ENCODE measurements around the gene USP35.
"Not testable (repeated sequence)": the region's sequence is repeated elsewhere in the genome, so short reads cannot be mapped to it uniquely, and the experiment has no call there.

The USP35 gene

GRCh38 chr11:78221396-78222315 is 32.9 kb downstream of the USP35 start:
- H3K36me3 ChIP-seq = peaks cover 15% of the 10 kb centered on the region
- TF ChIP-seq CTCF (IDR thresholded peaks at IDR 0.05; ENCODE audit: low read depth, low read length) = no peak
- H3K27ac ChIP-seq = no peak overlapping the region

GRCh38 chr11:78222726-78223125 is 34.0 kb downstream of the USP35 start:
- not testable (repeated sequence) for H3K27ac ChIP-seq; DNase-seq; H3K4me3 ChIP-seq (ENCODE audit: low read depth, low read length); H3K9me3 ChIP-seq (ENCODE audit: severe bottlenecking); H3K27me3 ChIP-seq (ENCODE audit: insufficient read depth, low read depth, severe bottlenecking)
- peaks cover 12% of the 10 kb centered on the region for H3K36me3 ChIP-seq

More at GRCh38 chr11:78221396-78222315, 32.9 kb downstream of the USP35 start:
- no peak for DNase-seq
- Histone ChIP-seq H3K27me3 (ENCODE audit: insufficient read depth, low read depth, severe bottlenecking) (no peaks in the 10 kb centered on the region), H3K4me3 (ENCODE audit: low read depth, low read length) (no peak overlapping the region), H3K9me3 (ENCODE audit: severe bottlenecking) (no peaks in the 10 kb centered on the region)

- DNase-seq = no peak
- H3K4me3 ChIP-seq (ENCODE audit: low read depth, low read length) = no peak overlapping the region
- no peaks in the 10 kb centered on the region for H3K27me3 ChIP-seq (ENCODE audit: insufficient read depth, low read depth, severe bottlenecking)
- H3K9me3 ChIP-seq (ENCODE audit: severe bottlenecking) = no peaks in the 10 kb centered on the region
- TF ChIP-seq CTCF (IDR thresholded peaks at IDR 0.05; ENCODE audit: low read depth, low read length) = no peak
- H3K36me3 ChIP-seq = peaks cover 12% of the 10 kb centered on the region
- H3K27ac ChIP-seq = no peak overlapping the region
These were observed 34.7 kb downstream of the USP35 start for GRCh38 chr11:78223320-78223954.

- H3K27ac ChIP-seq = no peak overlapping the region
- TF ChIP-seq CTCF (IDR thresholded peaks at IDR 0.05; ENCODE audit: low read depth, low read length) = no peak
- H3K36me3 ChIP-seq = peaks cover 12% of the 10 kb centered on the region
- no peak for DNase-seq
- no peaks in the 10 kb centered on the region for H3K9me3 ChIP-seq (ENCODE audit: severe bottlenecking)
- no peak overlapping the region for H3K4me3 ChIP-seq (ENCODE audit: low read depth, low read length)
- no peaks in the 10 kb centered on the region for H3K27me3 ChIP-seq (ENCODE audit: insufficient read depth, low read depth, severe bottlenecking)
These were observed 35.8 kb downstream of the USP35 start for GRCh38 chr11:78224506-78224905.

- Histone ChIP-seq H3K36me3 (peaks cover 12% of the 10 kb centered on the region), H3K4me3 (ENCODE audit: low read depth, low read length) (no peak overlapping the region), H3K27ac (no peak overlapping the region), H3K9me3 (ENCODE audit: severe bottlenecking) (no peaks in the 10 kb centered on the region), H3K27me3 (ENCODE audit: insufficient read depth, low read depth, severe bottlenecking) (no peaks in the 10 kb centered on the region)
- DNase-seq = no peak
- TF ChIP-seq CTCF (IDR thresholded peaks at IDR 0.05; ENCODE audit: low read depth, low read length) = no peak
These were observed 36.2 kb downstream of the USP35 start for GRCh38 chr11:78224906-78225420.
